Fibroblast of pulmonary artery (primary cell): ENCODE results near the gene MCTP2.

ENCODE experiments used
- DNase-seq: peaks from one replicate; pipeline ENCODE4 v3.0.0-alpha.2; 2010; ENCODE audit warnings: low read depth
- H3K4me3 ChIP-seq: replicated peaks from 2 replicates; pipeline ENCODE4 v1.5.1; 2011; ENCODE audit warnings: low read depth, mild to moderate bottlenecking, control low read depth, low read length, moderate library complexity
- TF ChIP-seq, protein P1 (sequence below): IDR thresholded peaks from 2 replicates; pipeline ENCODE4 v1.5.1; 2011; ENCODE audit warnings: mild to moderate bottlenecking, control low read depth, low read length, inconsistent platforms; ENCODE audit errors: missing control alignments

The MCTP2 gene

DNA sequence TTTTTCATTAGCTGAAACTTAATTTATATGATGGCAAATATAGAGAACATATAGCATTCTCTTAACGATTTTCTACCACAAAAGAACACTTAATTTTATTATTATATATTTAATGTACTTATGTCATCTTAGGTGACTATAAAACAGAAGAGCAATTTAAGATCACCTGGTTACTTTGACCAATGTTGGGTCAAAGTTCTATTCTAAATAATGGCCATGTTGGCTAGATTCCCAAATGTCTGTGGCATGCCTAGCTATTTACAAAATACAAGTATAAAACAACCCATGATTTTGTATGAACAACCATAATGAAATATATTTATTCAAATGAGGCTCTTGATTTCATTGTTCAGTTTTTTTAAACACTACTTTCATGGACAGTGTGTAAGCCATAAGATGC, 200.9 kb downstream of the MCTP2 start:
- TF ChIP-seq, protein P1, sequence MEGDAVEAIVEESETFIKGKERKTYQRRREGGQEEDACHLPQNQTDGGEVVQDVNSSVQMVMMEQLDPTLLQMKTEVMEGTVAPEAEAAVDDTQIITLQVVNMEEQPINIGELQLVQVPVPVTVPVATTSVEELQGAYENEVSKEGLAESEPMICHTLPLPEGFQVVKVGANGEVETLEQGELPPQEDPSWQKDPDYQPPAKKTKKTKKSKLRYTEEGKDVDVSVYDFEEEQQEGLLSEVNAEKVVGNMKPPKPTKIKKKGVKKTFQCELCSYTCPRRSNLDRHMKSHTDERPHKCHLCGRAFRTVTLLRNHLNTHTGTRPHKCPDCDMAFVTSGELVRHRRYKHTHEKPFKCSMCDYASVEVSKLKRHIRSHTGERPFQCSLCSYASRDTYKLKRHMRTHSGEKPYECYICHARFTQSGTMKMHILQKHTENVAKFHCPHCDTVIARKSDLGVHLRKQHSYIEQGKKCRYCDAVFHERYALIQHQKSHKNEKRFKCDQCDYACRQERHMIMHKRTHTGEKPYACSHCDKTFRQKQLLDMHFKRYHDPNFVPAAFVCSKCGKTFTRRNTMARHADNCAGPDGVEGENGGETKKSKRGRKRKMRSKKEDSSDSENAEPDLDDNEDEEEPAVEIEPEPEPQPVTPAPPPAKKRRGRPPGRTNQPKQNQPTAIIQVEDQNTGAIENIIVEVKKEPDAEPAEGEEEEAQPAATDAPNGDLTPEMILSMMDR = no peak

DNA sequence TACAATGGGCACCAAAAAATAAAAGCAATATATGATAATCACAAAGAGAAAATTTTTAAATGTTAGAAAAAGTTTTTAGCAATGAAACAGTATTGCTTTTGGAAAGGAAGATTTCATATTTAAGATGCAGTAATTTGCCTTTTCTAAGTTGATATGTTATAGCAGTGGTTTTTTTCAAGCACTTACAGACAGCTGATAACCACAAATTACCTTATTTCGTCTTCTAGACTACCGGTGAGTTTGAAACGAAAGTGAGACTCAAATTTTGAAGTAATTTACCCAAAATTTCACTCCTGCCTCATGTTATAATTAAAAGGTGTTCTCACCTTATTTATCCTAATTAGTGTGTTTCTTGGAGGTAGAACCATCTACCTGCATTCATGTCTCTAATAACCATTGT, 207.8 kb downstream of the MCTP2 start:
- H3K4me3 ChIP-seq = no peak overlapping the region
- DNase-seq = no peak
- TF ChIP-seq, protein P1 = no peak

More for the DNA sequence above, 200.9 kb downstream of the MCTP2 start:
- H3K4me3 ChIP-seq = no peak overlapping the region
- no peak for DNase-seq

DNA sequence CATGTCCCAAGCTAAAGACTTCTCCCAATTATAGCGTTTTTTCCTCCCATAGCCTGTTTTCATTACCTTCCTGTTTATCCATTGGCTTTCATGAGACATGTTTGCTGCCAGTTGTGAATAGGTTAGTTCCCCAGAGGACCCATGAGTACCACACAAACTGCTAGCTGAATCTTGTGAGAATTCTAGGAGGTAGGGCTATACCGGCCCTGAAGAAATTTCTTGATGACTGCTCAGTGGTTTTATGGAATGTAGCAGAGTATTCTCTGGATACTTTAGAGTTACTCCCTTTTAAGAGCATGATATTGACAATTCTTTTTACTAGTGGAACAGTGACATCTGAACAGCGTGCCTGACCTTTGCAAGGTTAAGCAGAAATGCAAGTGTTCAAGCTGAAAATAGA, 210.4 kb downstream of the MCTP2 start:
- H3K4me3 ChIP-seq = no peak overlapping the region
- no peak for DNase-seq
- TF ChIP-seq, protein P1 = no peak

DNA sequence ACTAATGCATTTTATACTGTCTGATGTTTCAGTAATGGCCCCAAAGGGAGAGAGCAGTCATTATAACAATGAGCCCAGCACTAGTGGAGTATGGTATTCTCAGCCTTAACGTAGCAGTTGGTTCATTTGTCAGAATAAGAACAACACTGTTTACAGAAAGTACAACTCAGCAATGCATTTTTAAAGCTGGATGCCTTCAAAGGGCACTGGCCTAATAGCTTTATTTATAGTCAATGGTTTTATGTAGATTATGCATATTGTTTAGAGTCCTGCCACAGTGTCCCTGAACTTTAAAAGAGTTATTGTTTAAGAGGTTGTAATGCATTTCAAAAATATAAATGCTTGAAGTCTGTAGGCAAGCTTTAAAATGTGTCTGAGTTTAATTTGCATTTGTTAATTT, 211.1 kb downstream of the MCTP2 start:
- TF ChIP-seq, protein P1 = no peak
- H3K4me3 ChIP-seq = no peak overlapping the region
- no peak for DNase-seq

DNA sequence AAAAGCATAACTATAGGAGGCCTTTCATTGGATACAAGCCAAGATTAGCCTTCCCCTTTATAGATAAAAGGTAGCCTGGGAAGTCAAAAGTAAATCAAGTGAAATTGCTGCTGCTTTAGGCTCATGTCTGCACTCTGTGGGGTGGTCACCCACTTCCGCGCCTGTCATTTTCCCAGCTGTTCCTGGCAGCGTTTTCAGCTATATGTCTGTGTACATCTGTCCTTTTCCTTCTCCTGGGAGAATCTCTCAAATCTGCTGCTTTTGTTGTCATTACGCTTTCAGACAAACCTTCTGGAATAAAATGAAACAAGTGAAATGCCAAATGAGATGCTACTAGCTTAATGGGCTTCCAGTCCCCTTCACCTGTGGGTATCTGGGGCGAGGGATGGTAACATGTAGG, 211.8 kb downstream of the MCTP2 start:
- DNase-seq = no peak
- TF ChIP-seq, protein P1 = no peak
- no peak overlapping the region for H3K4me3 ChIP-seq

DNA sequence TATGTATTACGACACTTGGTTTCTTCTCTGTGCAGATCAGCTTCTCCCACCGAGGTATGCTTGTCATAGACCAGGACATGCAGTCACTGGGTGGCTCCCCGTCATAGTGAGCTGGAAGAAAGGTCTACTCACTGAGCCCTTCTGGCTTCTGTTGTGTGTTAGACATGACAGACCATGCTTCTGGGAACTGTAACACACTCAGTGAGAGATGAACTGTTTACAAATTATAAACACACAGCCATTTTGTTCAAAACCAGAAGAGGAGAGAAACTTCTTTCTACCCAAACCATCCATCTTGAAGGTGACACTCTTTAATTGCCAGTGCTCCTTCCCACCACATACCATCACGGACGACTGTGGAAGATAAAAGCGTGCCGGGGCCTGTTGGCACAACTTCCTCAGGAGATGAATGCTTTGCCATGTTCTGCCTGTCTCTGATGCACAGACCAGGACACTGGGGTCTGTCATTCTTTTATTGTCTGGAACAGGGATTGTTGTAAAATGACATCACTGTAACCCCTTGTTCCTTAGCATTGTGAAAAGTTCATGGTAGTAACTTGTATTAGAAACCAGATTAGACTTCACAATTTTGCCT, 214.3 kb downstream of the MCTP2 start:
- TF ChIP-seq, protein P1 = no peak
- DNase-seq = no peak
- no peak overlapping the region for H3K4me3 ChIP-seq

DNA sequence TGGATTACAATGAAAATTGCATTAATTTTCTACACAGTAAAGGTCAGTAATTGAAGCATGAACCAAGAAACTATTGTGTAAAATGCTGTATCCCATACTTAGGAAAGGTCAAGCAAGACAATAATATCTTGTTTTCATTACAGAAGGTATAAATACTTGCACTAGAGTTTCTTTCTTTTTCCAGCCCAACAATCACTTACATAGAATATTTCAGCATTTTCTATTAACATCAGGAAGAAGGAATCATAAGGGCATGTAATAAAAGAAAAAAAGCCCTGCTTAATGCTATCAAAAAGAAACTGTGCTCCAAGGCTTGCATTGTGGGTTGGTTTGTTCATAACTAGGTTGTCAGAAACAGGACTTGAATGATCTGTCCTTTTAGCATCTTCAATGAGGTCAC, 215.1 kb downstream of the MCTP2 start:
- no peak for DNase-seq
- H3K4me3 ChIP-seq = no peak overlapping the region
- TF ChIP-seq, protein P1 = no peak
